ENCODE measurements around the gene RAPH1. TPM values are rescaled to one million over a fixed set of nuclear protein-coding genes. Genes with fewer than 3 reads are reported as not detected.

The RAPH1 gene, protein sequence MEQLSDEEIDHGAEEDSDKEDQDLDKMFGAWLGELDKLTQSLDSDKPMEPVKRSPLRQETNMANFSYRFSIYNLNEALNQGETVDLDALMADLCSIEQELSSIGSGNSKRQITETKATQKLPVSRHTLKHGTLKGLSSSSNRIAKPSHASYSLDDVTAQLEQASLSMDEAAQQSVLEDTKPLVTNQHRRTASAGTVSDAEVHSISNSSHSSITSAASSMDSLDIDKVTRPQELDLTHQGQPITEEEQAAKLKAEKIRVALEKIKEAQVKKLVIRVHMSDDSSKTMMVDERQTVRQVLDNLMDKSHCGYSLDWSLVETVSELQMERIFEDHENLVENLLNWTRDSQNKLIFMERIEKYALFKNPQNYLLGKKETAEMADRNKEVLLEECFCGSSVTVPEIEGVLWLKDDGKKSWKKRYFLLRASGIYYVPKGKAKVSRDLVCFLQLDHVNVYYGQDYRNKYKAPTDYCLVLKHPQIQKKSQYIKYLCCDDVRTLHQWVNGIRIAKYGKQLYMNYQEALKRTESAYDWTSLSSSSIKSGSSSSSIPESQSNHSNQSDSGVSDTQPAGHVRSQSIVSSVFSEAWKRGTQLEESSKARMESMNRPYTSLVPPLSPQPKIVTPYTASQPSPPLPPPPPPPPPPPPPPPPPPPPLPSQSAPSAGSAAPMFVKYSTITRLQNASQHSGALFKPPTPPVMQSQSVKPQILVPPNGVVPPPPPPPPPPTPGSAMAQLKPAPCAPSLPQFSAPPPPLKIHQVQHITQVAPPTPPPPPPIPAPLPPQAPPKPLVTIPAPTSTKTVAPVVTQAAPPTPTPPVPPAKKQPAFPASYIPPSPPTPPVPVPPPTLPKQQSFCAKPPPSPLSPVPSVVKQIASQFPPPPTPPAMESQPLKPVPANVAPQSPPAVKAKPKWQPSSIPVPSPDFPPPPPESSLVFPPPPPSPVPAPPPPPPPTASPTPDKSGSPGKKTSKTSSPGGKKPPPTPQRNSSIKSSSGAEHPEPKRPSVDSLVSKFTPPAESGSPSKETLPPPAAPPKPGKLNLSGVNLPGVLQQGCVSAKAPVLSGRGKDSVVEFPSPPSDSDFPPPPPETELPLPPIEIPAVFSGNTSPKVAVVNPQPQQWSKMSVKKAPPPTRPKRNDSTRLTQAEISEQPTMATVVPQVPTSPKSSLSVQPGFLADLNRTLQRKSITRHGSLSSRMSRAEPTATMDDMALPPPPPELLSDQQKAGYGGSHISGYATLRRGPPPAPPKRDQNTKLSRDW
- 21.2 TPM for polyA plus RNA-seq
- long read RNA-seq, donor 1, partial matches to known transcripts, result 19 of 19 reads
- long read RNA-seq, donor 1, other reads (novel, unspliced or antisense), result 0 of 19 reads
- long read RNA-seq, donor 2, result 0 reads
- long read RNA-seq, donor 3, result 0 reads
- long read RNA-seq, donor 4, result 0 reads
- long read RNA-seq, donor 5, result 0 reads
- long read RNA-seq, donor 6, full-length matches to known transcripts, result 1 of 1 reads
- long read RNA-seq, donor 6, partial matches to known transcripts, result 0 of 1 reads
- long read RNA-seq, donor 6, other reads (novel, unspliced or antisense), result 0 of 1 reads
- long read RNA-seq, donor 7, result 0 reads
- long read RNA-seq, donor 8, full-length matches to known transcripts, result 2 of 48 reads
- long read RNA-seq, donor 8, partial matches to known transcripts, result 46 of 48 reads
- long read RNA-seq, donor 8, other reads (novel, unspliced or antisense), result 0 of 48 reads
- long read RNA-seq, donor 9, full-length matches to known transcripts, result 1 of 51 reads
- long read RNA-seq, donor 9, partial matches to known transcripts, result 50 of 51 reads
- long read RNA-seq, donor 9, other reads (novel, unspliced or antisense), result 0 of 51 reads
- long read RNA-seq, donor 10, full-length matches to known transcripts, result 1 of 41 reads
- long read RNA-seq, donor 10, partial matches to known transcripts, result 40 of 41 reads
- long read RNA-seq, donor 10, other reads (novel, unspliced or antisense), result 0 of 41 reads
- long read RNA-seq, donor 11, full-length matches to known transcripts, result 1 of 21 reads
- long read RNA-seq, donor 11, partial matches to known transcripts, result 20 of 21 reads
- long read RNA-seq, donor 11, other reads (novel, unspliced or antisense), result 0 of 21 reads

DNA sequence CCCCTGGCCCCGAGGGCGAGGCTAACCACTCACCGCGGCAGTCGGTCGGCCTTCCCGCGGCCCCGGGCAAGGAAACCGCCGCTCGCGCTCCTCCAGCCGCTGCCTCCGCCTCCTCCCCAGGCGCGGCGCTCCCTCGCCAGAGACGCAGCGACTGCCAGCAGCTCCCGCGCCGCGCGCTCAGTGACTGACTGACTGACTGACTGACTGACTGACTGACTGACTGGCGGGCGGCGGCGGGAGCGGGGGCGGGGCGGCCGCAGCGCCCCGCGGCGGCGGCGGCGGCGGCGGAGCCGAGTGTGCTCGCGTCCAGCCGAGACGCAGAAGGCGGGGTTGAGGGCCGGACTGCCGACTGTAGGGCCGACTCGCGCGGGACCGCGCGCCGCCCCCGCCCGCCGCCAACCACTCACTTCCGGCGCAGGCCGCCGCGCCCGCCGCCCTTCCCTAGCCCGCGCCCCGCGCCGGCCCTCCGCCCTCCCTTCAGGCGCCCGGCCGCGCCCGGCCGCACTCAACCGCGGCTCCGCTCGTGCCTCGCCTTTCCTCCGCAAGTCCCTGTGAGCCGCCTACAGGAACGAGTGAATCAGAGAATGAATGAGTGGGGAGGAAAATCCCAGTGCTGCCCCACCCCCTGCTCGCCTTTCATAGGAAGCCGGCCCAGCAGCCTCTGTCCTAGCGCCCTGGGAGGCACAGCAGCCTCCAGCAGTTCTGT lies at the start of gene RAPH1:
TSS of gene RAPH1 (minus strand) at position 224 of the 706 bp plus-strand sequence. CDS start 39,948 bp downstream, outside the sequence.
- H3K9me3 ChIP-seq (ENCODE audit: control insufficient read depth, low read depth, low read length), result no peaks in the 10 kb centered on the region
- peak; percentile 87 to 96 for DNase-seq
- peak within 1 kb of the TSS; percentile 97 for H3K4me3 ChIP-seq (ENCODE audit: low read length)
- H3K4me1 ChIP-seq (ENCODE audit: control insufficient read depth, insufficient read depth, low read length), result peaks cover 6% of the 10 kb centered on the region
- H3K27me3 ChIP-seq (ENCODE audit: control insufficient read depth, insufficient read depth, low read length), result no peaks in the 10 kb centered on the region
- peak within 1 kb of the TSS; percentile 95 for H3K27ac ChIP-seq (ENCODE audit: low read length)
- H3K36me3 ChIP-seq (ENCODE audit: control insufficient read depth, insufficient read depth, low read length), result no peaks in the 10 kb centered on the region
- WGBS (ENCODE audit: insufficient coverage, low lambda C conversion rate), result no CpG with 5 or more reads among the region's 92 CpGs

DNA sequence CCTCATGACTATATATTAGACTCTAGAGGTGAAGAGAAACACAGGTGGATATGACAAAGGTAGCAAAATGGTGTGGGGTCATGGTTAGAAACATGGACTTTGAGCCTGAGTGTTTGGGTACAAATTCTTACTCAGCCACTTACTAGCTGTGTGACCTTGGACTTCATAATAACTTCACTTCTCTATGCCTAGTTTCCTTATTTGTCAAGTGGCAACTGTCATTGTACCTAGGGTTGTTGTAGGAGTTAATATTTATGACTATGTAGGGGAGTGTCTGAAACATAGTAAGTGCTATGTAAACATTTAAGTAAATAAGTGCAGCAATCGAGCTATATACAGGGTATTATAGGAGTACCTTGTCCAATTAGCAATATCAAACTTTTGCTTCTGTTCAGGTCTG lies 49.7 kb upstream of the RAPH1 start:
- no CpG with 5 or more reads among the region's 1 CpG for WGBS (ENCODE audit: insufficient coverage, low lambda C conversion rate)
- peak; percentile 29 to 82 for DNase-seq

DNA sequence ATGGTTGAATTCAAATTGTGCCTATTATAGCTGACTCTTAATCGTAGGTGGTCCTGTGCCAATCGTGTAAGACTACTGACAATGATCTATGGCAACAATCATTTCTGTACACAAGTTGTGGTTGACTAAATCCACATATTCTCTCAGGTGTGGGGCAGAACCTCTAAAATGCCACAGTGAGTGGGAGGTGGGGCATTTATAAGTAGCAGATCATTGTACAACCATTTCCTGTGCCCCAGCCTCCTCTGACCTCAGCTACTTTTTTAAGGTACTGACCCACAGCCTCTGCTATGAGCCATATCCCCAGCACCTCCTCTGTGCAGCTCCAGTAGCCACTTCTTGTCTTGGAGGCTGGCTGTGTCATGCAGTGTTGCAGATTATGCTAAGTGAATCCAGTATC lies 48.6 kb upstream of the RAPH1 start:
- no peak overlapping the region for H3K27ac ChIP-seq (ENCODE audit: low read length)

More for the DNA sequence above, 49.7 kb upstream of the RAPH1 start:
- Histone ChIP-seq H3K27ac (ENCODE audit: low read length) (no peak overlapping the region), H3K27me3 (ENCODE audit: control insufficient read depth, insufficient read depth, low read length) (no peaks in the 10 kb centered on the region), H3K4me3 (ENCODE audit: low read length) (no peak overlapping the region), H3K4me1 (ENCODE audit: control insufficient read depth, insufficient read depth, low read length) (peaks cover 9% of the 10 kb centered on the region), H3K9me3 (ENCODE audit: control insufficient read depth, low read depth, low read length) (no peaks in the 10 kb centered on the region), H3K36me3 (ENCODE audit: control insufficient read depth, insufficient read depth, low read length) (no peaks in the 10 kb centered on the region)

DNA sequence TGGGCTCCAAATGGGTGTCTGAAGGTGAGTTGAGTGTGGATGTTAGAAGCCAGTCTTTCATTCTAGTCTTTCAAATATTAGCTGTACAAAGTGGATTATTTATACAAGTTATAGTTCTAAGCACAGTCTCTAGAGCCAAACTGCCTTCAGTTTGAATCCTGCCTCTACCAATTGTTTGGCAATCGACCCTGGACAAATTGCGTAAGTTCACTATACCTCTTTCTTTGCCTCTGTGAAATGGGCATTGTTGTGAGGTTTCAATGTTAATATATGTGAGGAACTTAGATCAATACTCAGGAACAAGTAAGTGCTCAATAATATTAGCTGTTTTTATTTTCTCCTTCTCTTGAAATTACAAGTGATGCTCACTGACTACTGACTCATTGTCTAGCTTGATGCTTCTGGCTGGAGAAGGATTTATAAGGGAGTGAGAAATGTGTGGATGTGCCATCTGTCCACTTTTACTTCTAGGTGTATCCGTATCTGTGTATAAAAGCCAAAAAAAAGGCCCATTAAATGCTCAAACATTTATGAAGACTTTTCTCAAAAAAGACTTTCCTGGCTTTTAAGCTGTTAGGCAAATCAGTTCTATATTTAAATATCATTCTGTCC lies 48.1 kb upstream of the RAPH1 start:
- no peak for DNase-seq
- no peak overlapping the region for H3K4me3 ChIP-seq (ENCODE audit: low read length)
- H3K9me3 ChIP-seq (ENCODE audit: control insufficient read depth, low read depth, low read length), result no peaks in the 10 kb centered on the region
- no peaks in the 10 kb centered on the region for H3K27me3 ChIP-seq (ENCODE audit: control insufficient read depth, insufficient read depth, low read length)
- WGBS (ENCODE audit: insufficient coverage, low lambda C conversion rate), result 100% methylated on average over 1 of the region's 3 CpGs
- H3K36me3 ChIP-seq (ENCODE audit: control insufficient read depth, insufficient read depth, low read length), result no peaks in the 10 kb centered on the region
- H3K4me1 ChIP-seq (ENCODE audit: control insufficient read depth, insufficient read depth, low read length), result peaks cover 20% of the 10 kb centered on the region
- no peak overlapping the region for H3K27ac ChIP-seq (ENCODE audit: low read length)

More for the DNA sequence above, 48.6 kb upstream of the RAPH1 start:
- H3K4me1 ChIP-seq (ENCODE audit: control insufficient read depth, insufficient read depth, low read length), result peaks cover 17% of the 10 kb centered on the region
- no peaks in the 10 kb centered on the region for H3K9me3 ChIP-seq (ENCODE audit: control insufficient read depth, low read depth, low read length)
- no peak for DNase-seq
- H3K27me3 ChIP-seq (ENCODE audit: control insufficient read depth, insufficient read depth, low read length), result no peaks in the 10 kb centered on the region
- no peak overlapping the region for H3K4me3 ChIP-seq (ENCODE audit: low read length)
- WGBS (ENCODE audit: insufficient coverage, low lambda C conversion rate), result no CpG with 5 or more reads among the region's 2 CpGs
- H3K36me3 ChIP-seq (ENCODE audit: control insufficient read depth, insufficient read depth, low read length), result no peaks in the 10 kb centered on the region

DNA sequence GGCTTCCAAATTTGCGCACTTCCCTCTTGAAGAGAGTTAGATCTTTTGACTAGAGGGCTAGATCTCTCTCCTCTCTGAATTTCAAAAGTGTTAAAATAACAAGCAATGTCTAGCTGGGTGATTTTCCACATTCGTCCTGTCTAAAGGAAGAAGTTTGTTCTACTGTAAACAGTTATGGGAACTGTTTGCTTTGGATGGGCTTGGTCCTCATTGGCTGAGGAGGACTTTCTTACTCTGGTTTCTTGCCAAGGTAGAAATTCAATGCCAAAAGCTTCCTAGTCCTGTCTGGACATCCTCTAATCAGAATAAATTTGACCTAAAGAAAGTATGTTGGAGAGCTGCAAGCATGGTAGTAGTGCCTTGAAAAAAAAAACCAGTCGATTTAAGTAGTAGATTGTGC lies 47.4 kb upstream of the RAPH1 start:
- no peak overlapping the region for H3K27ac ChIP-seq (ENCODE audit: low read length)
- no CpG with 5 or more reads among the region's 3 CpGs for WGBS (ENCODE audit: insufficient coverage, low lambda C conversion rate)
- no peak for DNase-seq

DNA sequence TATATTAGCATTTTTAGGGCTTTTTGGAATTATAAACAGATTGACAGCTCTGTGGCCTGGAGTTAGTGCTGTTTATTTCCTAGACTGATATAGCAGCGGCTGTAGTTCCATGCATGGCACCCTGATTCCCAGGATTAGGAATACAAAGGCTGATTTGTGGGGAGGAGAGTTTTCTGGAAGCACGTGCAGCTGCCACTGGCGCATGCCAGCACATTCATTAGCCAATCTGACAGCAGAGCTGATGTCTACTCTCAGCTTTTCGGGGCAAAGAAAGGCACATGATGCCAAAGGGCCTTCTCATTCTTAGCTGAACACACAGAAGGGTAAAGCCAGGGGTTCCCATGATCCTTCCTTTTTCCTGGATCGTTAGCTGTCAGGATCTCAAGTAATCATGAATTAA lies 45.7 kb upstream of the RAPH1 start:
- H3K4me1 ChIP-seq (ENCODE audit: control insufficient read depth, insufficient read depth, low read length), result peaks cover 20% of the 10 kb centered on the region
- no peak overlapping the region for H3K27ac ChIP-seq (ENCODE audit: low read length)
- H3K27me3 ChIP-seq (ENCODE audit: control insufficient read depth, insufficient read depth, low read length), result no peaks in the 10 kb centered on the region
- H3K9me3 ChIP-seq (ENCODE audit: control insufficient read depth, low read depth, low read length), result no peaks in the 10 kb centered on the region
- no peak overlapping the region for H3K4me3 ChIP-seq (ENCODE audit: low read length)
- WGBS (ENCODE audit: insufficient coverage, low lambda C conversion rate), result no CpG with 5 or more reads among the region's 5 CpGs
- no peaks in the 10 kb centered on the region for H3K36me3 ChIP-seq (ENCODE audit: control insufficient read depth, insufficient read depth, low read length)
- no peak for DNase-seq

More for the DNA sequence above, 47.4 kb upstream of the RAPH1 start:
- peaks cover 20% of the 10 kb centered on the region for H3K4me1 ChIP-seq (ENCODE audit: control insufficient read depth, insufficient read depth, low read length)
- H3K27me3 ChIP-seq (ENCODE audit: control insufficient read depth, insufficient read depth, low read length), result no peaks in the 10 kb centered on the region
- no peak overlapping the region for H3K4me3 ChIP-seq (ENCODE audit: low read length)
- H3K36me3 ChIP-seq (ENCODE audit: control insufficient read depth, insufficient read depth, low read length), result no peaks in the 10 kb centered on the region
- no peaks in the 10 kb centered on the region for H3K9me3 ChIP-seq (ENCODE audit: control insufficient read depth, low read depth, low read length)

DNA sequence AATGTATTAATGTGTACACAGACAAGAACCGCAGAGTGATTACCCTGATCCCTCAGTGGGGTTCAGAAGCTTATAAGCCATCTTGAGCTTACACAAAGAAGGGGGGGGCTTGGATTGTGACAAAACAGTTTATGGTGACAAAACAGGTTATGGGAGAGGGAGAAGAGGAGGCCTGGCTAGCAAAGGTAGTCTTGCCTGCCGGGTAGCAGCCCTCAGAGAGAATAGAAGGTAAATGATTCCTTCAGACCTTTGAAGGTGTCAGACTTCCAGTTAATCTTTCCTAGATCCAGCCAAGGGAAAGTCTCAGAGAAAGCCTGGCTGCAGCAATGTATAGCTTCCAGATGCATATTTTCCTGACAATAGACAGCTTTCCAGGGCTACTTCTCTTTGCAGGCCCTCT lies 44.6 kb upstream of the RAPH1 start:
- H3K27me3 ChIP-seq (ENCODE audit: control insufficient read depth, insufficient read depth, low read length), result no peaks in the 10 kb centered on the region
- H3K27ac ChIP-seq (ENCODE audit: low read length), result no peak overlapping the region
- H3K4me3 ChIP-seq (ENCODE audit: low read length), result no peak overlapping the region
- no peaks in the 10 kb centered on the region for H3K36me3 ChIP-seq (ENCODE audit: control insufficient read depth, insufficient read depth, low read length)
- no CpG with 5 or more reads among the region's 2 CpGs for WGBS (ENCODE audit: insufficient coverage, low lambda C conversion rate)
- H3K4me1 ChIP-seq (ENCODE audit: control insufficient read depth, insufficient read depth, low read length), result peaks cover 15% of the 10 kb centered on the region
- no peak for DNase-seq
- H3K9me3 ChIP-seq (ENCODE audit: control insufficient read depth, low read depth, low read length), result no peaks in the 10 kb centered on the region

DNA sequence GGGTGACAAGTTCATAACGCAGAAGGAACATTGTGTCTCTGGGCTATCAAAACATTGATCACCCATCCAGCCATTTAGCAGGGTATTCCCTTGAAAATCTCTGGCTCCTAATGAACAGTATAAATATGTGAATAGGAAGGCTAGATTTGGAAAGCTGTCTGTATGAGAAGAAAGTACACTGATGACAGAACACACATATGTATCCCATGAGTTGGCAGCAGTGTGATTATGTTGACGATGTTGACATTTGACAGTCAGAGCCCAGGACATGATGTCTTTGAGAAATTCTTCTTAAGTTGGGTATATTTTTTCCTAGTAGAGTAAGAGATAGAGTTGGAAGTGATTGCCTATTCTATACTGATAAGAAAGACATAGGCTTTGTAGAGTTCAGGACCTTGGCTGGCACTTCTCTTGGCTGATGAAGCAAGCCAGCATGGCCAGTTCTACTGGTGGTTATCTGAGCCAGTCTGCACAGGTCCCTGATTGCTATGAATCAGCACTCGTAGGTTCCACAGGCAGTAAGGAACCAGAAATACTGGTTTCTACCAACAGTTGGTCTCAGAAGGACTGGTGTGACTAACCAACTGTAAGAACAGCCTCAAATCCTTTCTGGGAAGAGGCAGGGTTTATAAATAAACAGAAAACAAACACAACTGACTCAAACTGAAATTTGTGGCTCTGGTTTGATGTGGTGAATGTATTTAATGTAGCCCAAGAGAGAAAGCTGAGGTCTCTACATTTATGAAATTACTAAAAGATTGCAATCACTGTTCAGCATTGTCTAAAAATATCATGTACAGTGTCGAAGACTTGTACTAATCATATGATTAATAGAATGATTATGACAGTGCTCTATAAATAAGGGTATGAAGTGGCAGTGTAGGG lies 43.9 kb upstream of the RAPH1 start:
- WGBS (ENCODE audit: insufficient coverage, low lambda C conversion rate), result 86% methylated on average over 1 of the region's 4 CpGs
- H3K9me3 ChIP-seq (ENCODE audit: control insufficient read depth, low read depth, low read length), result no peaks in the 10 kb centered on the region
- no peak overlapping the region for H3K4me3 ChIP-seq (ENCODE audit: low read length)
- peak; percentile 80 to 90 for DNase-seq
- H3K27ac ChIP-seq (ENCODE audit: low read length), result peak overlapping the region; percentile 49
- no peaks in the 10 kb centered on the region for H3K36me3 ChIP-seq (ENCODE audit: control insufficient read depth, insufficient read depth, low read length)
- peaks cover 13% of the 10 kb centered on the region for H3K4me1 ChIP-seq (ENCODE audit: control insufficient read depth, insufficient read depth, low read length)
- no peaks in the 10 kb centered on the region for H3K27me3 ChIP-seq (ENCODE audit: control insufficient read depth, insufficient read depth, low read length)

Data from large intestine (tissue), 12 donors.